GM21390 (cell line): ENCODE data around the gene HS3ST4.
"Not testable (repeated sequence)": the region's sequence is repeated elsewhere in the genome, so short reads cannot be mapped to it uniquely, and the experiment has no call there.

Source experiments
- ATAC-seq: cut with Tn5 transposase; IDR thresholded peaks from one replicate; pipeline ENCODE4 v1.9.1; 2021; ENCODE audit not compliant: unreplicated experiment

HS3ST4 gene

DNA sequence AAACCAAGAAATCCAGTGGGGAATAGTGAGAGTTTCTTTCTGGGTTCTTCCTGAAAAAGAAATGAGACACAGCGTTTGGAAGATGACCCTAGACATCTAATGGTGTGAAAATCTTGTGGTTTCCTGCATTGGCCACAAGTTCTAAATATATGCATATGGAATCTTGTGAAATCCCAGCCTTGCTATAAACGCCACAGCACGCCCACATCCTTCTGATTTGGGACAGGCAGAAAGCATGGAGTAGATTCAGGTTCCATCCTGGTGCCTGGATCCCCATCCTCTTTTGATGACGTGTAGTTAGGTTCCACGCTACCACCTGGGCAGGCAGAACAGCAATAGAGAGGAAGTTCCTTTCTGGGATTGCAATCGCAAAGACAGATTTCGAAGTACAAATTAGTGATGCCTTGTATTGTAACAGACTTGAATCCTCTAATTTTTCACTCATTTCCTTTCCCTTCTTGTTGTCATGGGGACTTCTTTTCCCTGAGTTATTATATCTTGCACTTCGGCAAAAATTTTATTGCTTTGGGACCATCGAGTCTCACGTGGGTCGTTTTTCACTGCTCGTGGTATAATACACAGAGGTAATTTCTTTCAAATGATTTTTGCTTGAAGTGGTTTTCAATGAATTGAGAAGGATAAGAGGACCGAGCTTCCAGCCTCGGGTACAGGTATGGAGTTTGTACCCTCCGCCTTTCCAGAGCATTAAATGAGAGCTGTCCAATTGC lies 37.6 kb downstream of the HS3ST4 start:
- ATAC-seq = no peak

DNA sequence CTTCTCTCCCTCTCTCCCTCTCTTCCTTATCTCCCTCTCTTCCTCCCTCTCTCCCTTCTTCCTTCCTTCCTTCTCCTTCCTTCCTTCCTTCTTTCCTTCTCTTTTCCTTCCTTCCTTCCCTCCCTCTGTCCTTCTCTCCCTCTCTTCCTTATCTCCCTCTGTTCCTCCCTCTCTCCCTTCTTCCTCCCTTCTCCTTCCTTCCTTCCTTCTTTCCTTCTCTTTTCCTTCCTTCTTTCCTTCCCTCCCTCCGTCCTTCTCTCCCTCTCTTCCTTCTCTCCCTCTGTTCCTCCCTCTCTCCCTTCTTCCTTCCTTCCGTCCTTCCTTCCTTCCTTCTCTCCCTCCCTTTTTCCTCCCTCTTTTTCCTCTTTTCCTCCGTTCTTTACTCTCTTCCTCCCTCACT lies 38.6 kb downstream of the HS3ST4 start:
- ATAC-seq = no peak

DNA sequence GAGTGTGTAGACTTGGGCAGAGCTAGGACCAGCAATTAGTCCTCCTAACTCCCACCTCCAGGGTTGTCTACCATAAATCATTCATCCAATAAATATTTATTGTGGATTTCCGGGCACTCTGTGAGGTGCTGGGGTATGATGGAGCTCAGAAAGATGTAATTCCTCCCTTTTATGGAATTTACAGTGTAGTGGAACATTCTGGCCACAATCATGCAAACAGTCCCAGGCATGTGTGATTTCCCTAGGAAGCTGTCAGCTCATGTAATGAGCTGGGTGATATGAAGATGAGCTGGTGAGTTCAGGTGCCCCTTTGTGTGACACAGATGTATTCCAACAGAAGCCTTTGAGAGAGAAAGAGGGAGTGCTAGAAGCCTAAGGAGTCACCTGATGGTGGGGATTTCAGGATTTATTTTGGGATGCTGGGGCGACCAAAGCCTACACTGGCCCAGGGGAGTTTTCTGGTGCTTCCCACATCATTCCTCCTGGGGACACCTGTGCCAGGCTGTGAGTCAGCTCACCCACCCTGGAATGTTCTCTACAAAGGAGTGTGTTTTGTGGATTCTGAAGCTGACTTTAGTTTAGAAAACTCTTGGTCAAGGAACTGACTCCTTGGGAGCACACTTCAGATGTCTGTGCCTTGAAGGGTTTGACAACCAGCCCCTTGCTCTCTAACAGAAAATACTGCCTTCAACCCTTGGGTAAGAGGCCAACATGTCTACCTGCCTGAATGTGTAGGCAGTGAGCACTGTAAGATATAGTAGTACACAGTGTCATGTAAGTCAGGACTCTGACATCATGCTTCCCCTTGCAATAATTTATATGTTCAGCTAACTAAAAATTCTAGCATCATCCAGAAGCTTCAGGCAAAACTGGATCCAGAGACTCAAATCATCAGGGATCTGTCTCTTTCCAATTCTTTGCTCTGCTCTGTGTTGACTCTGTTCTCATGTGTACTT lies 42.9 kb downstream of the HS3ST4 start:
- ATAC-seq = no peak

DNA sequence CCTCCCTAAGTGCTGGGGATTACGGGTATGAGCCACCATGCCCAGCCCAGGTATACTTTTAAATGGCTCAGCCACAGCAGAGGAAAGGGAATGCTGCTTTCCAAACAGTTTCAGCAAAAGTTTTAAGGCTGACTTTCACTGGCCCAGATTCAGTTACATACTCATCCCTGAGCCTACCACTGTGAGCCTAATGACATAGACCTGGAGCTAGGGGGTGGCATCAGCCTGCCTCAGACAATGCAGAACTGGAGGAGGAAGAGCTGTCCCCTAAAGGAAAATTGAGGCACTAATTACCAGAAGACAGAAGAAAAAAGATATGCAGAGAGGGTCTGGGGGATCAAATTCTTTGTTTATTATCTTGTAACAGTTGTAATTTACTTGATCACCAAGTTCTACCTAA lies 43.9 kb downstream of the HS3ST4 start:
- ATAC-seq = no peak

DNA sequence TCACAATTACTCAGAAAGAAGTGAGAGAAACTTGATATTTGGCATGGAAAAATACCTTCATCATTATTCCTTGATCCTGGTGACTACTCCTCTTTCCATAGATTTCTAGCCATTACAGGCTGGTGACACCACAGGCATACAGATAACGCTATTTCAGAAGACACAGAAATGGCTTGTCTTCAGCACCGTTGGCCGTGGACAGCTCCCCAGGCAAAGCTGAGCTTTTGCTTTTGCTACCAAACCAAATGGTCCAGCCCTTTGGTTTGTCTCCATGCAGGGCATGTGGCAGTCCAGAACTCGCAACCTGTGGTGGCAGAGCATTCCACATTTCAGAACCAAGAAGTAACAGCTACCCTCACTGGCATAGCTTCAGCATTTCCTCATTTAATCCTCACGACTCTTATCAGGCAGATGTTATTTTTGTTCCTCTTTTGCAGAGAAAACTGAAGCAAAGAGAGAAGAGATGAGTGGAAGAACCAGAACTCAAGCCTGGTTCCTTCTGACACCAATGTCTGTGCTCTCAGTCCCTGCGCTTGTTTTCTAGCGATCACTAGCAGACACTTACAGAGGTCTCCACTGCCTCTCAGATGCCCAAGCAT lies 55.5 kb downstream of the HS3ST4 start:
- no peak for ATAC-seq

DNA sequence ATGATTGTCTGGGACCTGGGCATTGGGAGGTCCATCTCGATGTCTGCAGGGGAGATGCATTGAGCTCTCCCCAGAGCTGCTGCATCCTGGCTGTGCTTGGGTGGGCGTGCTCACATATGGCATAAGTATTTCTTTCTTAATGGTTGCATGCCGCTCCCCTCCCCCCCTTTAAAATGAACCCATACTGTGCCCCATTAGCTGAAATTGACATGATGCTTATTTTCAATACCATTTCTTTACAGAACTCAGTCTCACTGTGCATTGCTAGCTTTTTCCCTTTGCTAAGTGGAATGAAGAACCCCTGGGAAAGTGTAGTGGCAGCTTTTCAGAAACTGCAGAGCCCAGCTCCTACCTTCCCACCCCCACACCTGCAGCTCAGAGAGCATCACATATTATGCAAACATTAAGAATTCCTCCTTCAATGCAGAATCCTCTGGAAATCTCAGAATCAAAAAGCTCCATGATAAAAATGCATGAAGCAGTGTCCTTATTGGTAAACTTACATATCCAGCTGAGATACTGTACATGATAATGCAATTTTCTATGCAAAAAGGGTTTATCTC lies 56.4 kb downstream of the HS3ST4 start:
- no peak for ATAC-seq

DNA sequence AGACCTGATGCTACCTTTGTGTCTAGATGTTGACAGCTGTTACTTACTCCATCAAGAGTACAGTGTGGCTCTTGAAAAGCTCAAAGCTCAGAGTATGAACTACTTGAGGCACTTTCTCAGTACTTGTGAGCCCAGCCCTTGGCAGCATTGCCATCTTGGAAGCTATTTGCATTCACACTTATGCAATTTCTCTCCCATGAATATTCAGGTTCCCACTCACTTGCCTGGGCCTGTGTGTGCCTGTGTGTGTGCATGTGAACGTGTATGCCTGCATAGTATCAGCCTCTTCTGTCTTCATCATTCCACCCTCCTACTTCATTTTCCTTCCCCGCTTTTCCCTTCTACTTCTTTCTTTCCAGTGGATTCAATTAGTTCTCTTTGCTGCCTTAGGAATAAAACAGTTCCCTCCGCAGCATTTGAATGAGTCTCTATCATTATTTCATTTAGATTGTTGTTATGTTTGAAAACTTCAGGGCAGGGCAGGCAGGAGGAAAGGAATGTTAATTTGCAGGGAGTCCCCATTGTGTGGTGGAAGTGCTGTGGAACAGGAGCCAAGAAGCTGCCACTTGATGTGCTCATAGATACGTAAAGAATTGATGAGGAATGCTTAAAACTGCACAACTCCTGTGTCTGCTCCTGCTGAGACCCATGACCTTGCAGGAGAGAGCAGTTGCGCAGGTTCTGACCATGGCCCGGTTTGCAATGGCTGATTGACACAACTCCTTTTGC lies 58.9 kb downstream of the HS3ST4 start:
- no peak for ATAC-seq

DNA sequence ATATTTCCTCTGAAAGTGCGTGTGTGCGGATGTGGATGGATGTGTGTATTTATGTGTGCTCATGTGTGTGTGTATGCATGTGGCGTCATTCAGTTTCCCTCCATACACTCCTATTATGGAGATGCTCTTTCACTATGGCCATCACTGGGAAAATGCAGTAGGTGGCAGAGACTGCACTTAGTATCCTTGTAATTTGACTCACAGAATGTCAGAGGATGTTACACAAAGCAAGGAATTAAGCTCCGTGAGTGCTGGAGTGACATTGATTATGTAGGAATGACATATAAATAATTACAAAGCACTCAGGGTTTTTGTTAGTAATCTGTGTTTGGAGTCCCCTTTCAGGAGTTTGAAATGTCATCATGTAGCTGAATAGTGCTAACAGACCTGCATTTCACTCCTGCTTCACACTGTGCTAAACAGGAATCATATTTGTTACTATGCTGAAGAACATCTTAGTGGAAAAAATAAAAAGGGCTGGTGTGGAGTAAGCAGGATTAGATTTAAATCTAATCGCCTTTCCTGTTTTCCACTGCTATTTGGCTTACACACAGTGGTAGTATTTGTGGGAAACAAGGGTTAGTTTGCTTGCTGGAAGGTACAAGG lies 59.6 kb downstream of the HS3ST4 start:
- no peak for ATAC-seq

DNA sequence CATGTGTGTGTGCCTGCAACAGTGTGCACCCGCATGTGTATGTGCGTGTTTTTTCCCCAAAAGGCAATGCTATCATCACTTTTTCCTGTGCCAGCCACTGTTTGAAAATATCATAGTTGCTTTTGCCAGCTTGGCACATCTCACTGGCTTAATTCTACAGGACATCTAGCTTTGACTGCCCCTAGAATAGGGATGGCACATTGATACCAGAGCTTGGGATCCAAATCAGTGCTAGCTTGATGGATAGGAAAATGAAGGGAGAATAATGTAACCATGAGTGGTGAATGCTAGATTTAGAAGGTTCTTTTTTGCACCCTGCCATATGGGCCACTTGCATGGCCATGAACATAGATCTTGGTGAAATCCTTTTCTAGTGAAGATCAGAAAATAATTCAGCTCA lies 72.7 kb downstream of the HS3ST4 start:
- no peak for ATAC-seq

DNA sequence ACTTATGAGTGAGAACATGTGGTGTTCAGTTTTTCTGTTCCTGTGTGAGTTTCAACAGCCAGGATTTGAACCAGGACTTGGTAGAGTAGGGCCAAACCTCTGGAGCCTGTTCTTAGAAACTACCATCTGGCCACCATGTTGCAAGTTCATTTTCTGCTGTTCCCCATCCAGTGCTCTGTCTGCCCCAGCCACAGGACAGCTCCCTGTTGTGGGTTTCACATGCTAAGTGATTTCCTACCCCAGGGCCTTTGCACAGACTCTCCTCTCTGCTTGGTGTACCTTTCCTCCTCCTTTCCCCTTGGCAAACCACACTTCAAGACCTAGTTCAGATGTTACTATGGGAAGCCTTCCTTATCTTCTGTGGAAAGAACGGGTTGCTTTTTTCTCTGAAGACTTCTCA lies 79.5 kb downstream of the HS3ST4 start:
- ATAC-seq = no peak

DNA sequence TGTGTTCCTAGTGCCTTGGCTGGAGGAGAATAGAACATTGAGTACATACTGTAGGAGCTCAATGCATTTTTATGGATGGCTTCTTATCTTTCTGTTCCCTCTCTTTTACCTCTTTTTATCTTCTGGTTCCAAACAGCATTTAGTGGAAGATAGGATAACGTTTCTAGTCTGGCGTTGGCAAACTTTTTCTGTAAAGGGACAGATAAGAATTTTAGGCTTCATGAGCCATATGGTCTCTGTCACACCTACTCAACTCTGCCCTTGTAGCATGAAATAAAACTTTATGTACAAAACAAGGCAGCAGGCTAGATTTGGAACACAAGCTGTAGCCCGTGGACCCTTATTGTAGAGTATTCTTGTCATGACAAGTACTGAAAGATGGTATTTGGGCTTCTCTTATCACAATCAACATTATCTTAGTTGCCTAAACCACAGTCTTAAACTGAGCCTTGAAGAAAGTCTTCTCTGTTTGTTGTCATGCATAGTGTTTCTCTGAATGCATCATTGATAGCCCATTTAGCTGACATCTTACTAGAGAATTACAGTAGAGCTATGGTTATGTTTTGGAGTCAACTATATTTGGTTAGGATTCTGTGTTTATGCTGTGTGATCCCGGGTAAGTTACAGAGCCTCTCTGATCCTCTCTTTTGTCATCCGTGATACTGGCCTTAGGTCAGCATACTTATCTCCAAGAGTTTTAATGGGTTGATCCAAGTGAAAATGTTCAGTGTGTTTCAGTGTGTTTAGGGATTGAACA lies 80.2 kb downstream of the HS3ST4 start:
- no peak for ATAC-seq

DNA sequence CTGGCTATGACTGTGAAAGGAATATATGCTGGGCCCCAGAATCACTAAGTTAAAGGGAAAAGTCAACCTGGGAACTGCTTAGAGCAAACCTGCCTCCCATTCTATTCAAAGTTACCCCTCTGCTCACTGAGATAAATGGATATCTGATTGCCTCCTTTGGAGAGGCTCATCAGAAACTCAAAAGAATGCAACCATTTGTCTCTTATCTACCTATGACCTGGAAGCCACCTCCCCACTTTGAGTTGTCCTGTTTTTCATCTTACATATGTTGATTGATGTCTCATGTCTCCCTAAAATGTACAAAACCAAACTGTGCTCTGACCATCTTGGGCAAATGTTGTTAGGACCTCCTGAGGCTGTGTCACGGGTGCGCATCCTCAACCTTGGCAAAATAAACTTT lies 84.5 kb downstream of the HS3ST4 start:
- not testable (repeated sequence) for ATAC-seq

DNA sequence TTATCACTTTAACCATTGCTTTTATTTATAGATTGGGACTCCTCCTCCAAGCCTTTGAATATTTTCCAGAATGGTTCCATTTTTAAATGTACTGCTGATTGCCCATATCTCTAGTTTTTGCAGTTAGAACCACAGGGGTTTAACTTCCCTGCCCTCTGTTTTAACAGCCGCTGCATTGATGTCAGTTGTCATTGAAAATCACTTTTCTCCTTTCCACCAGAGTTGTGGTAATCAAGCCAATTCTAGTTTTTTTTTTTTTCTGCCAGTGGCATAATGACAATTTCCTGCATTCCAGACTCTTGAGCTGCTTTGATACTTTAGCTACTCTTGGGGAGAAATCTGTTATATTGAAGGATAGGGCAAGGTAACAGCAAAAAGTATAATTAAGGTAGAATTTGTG lies 91.5 kb downstream of the HS3ST4 start:
- ATAC-seq = no peak

DNA sequence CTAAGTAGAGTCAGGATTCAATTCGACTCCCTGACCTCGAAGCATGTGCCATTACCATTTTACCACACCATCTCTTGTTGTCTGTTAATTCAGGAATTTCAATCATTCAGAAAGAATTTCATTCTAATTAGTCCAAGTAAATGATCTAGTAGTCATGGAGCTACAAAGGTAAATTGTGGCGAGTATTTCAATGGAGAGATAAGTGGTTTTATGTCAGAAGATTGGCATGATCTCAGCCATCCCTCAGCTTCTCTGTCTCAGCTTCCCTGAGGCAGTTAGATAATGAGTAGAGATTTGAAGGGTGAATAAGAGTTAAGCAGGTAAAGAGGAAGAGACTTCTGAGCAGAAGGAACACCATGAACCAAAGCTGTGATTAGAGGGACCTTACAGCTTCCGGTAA lies 93.6 kb downstream of the HS3ST4 start:
- no peak for ATAC-seq

DNA sequence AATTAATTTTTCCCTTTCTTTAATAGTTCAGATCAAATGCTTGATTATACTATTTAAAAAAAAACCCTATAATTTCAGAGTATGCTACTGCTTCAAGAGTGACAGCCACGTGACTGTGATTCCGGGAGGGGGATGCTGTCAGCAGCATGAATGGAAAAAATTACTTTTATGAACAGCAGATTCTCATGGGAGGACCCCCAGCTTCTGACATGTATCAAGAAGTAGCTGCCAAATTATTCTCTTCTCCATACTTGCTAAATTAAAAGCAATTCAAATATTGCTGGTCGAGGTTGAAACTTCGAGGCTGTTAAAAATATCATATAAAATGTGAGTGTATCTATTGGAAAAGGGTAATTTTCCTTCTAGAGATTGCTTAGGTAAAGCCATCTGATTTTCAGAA lies 95.0 kb downstream of the HS3ST4 start:
- no peak for ATAC-seq

DNA sequence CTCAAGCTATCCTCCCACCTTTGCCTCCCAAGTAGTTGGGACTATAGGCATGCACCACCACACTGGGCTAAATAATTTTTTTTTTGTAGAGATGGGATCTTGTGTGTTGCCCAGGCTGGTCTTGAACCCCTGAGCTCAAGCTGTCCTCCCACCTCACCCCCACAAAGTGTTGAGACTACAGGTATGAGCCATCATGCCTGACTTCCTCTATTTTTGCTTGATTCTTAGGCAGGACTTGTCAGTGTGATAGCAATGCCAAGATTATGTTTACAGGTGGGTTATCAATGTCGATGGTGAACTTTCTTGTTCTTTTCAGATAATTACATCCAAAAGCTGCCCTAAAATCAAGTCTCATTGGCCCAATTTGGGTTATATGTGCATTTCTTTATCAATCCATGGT lies 96.9 kb downstream of the HS3ST4 start:
- no peak for ATAC-seq

DNA sequence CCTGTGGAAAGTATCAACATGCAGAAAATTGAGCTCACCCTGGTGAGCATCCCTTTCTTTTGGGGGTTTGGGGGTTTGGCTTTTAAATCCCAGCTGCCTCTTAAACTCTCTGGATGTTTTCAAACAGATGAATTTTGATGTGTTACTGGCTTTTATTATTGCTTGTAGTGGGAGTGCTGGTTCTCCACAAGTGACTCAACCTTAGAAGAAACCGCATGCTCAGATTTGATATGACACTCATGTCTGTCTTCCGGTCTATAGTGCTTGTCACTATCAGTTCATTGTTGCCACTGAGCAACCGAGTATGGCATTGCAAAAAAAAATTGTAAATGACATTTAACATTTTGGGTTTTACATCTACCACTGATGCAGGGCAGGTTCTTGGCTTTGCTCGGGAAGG lies 104.5 kb downstream of the HS3ST4 start:
- ATAC-seq = no peak

DNA sequence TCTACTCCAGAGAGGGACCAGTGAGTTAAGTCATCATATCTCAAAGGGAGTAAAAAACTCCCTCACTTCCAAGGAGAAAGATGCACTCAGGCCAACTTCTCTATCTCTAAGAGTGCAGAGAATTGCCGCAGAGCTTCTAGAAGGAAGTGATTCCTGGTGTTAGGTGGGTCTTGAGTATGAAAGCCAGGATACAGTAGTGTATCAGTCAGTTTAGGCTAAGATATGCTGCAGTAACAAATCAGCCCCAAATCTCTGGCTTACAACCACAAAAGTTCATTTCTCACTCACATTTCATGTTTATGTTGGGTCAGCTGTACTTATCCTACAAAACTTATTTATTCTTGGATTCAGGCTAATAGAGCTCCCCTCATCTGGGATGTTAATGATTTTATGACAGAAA lies 106.3 kb downstream of the HS3ST4 start:
- no peak for ATAC-seq

DNA sequence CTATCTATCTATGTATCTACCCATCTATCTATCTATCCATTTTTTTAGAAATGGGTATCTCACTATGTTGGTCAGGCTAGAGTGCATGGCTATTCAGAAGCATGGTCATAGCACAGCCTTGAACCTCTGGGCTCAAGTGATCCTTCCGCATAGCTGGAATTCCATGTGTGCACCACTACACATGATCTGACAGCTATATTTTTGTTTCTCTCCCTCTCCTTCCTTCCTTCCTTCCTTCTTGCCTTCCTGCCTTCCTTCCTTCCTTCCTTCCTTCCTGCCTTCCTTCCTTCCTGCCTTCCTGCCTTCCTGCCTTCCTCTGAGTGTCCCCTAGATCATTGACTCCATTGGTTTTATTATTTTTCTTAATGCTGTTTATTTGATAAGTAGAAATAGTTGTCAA lies 108.1 kb downstream of the HS3ST4 start:
- ATAC-seq = no peak

DNA sequence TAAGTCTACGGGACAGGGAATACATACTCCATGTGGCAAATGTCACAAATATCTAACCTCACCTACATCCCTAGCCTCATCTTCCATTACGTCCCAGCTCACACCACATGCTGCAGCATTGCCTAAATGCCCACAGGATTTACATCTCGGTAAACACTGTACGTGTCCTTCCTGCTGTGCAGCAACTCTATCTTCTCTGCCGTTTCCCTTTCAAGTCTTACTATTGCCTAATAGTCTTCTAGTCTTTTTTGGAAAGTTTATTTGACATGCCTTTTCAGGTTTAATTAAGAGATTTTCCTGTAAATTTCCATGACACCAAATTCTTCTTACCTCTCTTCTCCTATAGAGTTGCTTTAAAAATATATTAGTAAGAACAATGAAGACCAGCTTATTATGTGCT lies 120.5 kb downstream of the HS3ST4 start:
- no peak for ATAC-seq
